ENCODE results near the gene ZCCHC24.

The ZCCHC24 gene

DNA sequence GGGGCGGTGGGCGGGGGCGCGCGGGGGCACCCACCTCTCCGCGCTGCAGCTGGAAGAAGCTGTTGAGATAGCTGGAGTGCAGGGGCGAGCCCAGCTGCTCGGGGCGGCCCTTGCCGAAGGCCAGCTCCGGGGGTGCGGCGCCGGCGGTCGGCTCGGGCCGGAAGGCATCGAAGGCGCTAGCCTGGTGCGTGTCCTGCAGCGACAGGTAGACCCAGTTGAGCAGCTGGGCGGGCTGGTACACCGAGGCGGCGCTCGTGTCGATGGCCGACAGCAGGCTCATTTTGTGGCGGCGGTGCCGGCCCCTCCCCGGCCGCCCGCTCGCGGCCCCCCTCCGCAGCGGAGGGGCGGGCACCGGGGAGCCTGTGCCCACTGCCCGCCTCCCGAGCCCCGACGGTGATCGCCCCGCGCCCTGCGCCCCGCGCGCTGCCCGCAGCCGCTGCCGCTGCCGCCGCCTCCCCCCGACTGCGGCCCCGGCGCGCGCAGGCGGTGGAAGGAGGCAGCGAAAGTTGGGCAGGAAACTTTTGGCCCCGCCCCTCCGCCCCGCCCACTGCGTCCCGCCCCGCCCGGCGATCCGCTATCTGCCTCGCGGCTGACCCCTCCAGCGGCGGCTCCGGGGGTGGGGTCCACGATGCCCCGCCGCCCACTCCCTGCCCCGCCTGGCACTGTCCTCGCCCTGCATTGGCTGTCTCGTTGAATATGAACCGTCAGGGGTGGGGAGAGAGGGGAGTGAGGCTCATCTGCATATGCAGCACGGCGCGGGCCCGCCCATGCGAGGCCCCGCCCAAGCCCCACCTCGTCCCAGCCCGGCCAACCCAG lies at the start of gene ZCCHC24:
Gene ZCCHC24, minus strand, starts transcription at position 464 of the 816 bp plus-strand sequence. Its CDS starts 184 bp downstream, at position 280.
- no peak for FAIRE-seq

DNA sequence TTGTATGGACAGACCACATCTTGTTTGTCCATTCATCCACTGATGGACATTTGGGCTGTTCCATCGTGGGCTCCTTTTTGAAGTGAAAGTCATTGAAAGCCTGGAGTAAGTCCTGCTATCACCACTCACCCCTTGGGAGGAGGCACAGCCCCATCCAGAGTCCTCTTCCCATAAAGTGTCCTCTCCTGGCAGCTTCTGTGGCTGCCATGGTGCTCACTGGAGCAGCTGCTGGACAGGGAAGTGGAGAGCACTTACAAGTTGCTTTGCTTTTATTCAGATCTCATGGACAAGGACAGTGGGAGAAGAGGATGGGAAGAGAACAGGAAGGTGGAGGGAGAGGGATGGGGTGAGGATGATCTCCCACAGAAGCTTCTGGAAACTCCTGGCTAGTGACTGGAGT lies 48.4 kb upstream of the ZCCHC24 start:
- no peak for FAIRE-seq

DNA sequence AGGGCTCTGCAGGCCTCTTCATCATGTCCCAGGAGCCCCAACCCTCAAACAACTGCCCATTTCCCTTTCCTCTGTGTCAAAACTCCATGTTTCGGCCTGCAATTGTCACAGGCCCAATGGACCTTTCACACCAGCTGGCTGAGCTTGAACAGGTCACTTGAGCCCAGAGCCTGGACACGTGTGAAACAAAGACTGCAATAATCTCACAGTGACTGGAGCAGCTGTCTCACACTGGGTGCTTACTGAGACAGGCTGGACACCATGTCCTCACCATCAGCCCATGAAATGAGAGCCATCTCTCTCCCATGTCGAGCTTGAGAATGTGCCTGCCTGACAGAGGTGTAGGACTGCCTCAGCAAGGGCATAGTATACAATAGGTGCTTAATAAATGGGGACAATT lies 47.4 kb upstream of the ZCCHC24 start:
- no peak for FAIRE-seq

DNA sequence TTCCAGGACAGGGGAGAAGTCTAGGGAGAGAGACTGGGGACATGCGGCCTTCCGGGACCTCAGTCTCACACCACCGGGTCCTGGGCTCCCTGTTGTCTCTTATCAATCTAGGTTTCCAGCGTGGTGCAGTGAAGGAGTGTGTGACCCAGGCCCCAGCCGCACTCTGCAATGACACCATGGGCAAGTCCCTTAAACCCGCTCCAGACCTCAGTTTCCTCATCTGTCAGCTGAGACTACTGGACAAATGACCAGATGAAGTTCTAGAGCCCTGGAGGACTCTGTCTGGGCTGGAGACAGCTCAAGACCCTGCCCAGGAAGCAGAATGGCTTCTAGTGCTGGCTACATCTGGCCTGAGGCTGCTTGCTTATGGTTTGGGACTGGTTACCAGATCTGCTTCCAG lies 46.8 kb upstream of the ZCCHC24 start:
- FAIRE-seq, result no peak

DNA sequence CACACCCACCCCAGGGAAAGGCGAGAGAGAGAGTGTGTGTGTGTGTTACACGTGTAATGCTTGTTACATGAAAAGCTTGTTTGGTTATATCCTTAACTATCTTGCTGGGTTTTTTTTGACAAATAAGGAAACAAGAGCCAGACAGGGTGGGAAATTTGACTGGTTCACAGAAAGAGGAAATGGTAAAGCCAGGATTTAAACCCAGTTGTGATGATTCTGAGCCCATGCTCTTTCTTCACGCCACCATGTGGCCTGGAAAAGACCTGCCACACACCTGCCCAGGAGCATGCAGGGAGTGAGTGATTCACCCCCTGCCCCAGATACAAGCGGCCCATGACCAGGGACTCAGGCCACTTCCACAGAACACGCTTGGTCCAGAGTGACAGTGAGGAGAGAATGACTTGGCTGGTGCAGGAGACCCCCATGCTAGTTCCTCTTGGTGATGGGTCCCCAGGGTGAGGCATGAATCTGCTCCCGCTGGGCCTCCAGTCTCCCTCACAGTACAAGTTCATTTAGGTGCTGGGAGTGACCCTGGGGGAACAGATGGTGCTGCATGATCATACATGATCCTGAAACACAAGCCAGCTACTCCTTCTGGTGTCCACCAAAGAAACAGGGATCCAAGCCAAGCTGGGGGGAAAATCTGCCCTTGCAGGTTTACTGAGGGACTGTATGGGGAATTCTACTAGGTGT lies 45.9 kb upstream of the ZCCHC24 start:
- no peak for FAIRE-seq

DNA sequence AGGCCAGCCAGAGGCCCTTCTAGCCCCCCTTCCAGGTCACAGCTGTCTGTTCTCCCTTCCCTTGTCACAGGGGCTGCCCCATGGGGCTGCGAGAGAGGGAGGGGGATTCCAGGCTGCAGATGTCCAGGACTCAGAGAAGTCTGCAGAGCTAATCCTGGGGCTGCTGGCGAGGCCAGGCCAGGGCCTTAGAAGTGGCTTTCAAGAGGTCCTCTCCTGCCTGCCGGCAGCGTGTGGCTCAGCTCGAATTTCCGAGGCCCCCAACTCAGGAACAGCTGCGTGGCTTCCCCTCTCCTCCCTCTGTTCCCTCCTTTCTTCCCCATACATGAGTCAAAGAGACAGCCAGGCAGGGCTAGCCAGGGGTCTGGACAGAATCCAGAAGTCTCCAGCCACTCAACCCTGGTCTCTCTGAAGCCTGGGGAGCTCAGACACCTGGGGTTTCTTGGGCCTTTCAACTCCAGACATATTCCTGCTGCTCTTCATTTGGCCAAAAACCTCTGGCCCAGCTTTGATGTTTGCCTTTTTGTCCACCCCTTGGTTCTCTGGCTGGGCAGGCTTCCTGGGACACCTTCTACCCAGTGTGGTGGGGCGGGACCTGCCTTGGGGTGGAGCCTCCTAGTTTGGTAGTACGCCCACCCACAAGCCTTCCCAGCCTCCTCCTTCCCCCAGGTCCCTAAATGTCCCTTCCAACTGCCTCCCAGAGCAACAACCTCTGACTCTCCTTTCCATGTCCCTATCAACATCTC lies 45.1 kb upstream of the ZCCHC24 start:
- no peak for FAIRE-seq

DNA sequence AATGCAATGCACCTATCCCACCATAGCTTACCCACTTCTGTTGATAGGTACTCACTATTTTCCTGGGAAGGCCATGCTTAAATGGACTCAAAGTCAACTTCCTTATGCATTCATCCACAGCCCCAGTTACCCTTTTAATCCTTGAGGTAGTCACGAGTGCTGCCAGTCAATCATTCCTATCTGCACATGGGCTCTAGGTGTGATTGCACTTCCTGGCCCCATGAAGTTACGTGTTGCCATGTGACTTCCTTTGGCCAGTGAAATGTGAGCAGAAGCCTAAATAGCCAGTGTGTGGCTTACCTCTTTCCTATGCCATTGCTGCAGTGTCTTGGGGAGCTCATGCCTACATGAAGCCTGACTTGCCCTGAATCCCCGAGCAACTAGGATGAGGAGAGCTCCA lies 43.4 kb upstream of the ZCCHC24 start:
- no peak for FAIRE-seq

DNA sequence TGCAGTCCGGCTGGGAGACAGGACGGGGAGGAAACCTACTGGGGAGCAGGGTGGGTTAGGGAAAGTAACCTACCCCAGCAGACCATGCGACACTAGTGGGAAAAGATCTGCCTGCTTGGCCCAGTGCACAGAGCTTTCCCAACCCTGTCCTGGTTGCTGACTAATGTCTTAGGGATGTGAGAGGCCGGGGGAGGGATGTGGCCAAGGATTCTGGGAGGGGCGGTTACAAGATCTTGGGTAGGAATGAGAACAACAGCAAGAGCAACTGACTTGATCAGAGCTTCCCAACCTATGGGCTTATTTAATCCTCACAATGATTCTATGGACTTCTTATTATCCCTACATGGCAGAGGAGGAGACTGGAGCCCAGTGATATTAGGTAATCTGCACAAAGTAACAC lies 42.9 kb upstream of the ZCCHC24 start:
- FAIRE-seq, result no peak

DNA sequence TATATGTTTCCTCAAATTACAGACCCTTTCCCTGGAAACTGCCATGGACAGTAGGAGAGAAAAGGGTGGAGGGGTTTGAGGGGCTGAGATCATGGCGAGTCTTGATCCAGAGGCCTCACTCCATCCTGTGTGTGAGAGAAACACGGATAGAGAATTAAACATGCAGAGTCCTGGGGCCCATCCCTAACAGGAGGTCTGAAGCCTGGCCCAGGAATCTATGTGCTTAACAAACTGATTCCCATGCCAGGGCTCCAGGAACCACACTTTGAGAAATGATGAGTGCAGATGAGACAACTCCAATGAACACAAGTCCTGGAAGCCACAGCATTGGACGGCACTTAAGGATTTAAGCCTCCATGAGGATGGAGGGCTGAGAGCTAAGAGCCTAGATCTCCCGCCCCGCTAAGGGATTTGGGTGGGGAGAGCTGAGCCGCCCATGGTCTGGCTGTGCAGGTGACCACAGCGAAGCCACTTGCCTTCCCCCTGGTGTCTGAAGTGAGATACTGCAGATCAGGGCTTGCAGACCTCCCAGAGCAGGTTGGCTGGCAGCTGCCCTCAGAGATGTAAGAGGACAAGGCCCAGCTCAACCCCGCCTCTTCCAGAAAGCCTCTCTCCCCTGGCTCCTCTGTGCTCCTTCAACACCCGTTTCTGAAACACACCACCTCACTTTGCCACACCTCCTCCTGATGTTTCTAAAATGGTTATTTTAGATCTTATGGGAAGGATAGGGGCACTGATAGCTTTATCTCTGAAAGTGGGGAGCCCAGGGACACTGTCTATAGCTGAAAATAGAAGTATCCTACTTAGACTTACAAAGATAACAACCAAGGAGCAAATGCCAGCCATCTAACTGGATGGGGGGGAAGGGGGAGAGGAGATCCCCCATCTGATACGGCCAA lies 42.1 kb upstream of the ZCCHC24 start:
- no peak for FAIRE-seq

DNA sequence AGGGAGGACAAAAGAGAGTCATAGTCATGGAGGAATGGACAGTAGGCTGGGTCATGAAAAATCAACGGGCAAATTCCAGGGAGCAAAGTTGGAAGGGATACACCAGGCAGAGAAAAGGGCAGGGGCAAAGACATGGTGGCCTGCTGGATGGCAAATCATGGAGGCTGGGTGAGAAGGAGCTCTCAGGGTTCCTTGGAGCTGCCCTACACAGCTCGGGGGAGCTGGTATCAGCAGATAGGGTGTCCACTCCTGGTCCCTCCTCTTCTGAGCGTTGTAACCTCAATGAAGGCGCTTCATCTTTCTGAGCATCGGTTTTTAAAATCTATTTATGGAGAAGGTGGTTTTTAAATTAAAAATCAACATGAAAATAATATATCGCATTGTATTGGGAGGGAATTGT lies 39.1 kb upstream of the ZCCHC24 start:
- no peak for FAIRE-seq

DNA sequence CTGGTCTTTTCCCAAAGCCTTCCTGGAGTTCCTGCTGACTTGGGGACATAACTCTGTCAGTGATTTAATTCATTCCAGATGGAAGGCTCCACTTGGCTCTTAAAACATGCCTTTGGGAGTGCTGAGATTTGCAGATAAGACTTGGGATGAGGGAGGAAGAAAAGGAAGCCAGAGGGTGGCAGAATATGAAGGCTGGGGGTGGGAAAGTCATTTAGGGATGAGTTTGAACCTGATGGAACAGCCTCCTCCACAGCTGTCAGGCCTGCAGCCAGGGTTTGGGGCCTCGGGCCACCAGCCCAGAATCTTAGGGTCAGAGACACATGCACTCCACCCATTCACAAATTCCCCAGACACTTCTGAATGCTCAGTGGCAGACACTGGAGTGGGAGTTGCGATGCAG lies 38.5 kb upstream of the ZCCHC24 start:
- FAIRE-seq, result no peak

DNA sequence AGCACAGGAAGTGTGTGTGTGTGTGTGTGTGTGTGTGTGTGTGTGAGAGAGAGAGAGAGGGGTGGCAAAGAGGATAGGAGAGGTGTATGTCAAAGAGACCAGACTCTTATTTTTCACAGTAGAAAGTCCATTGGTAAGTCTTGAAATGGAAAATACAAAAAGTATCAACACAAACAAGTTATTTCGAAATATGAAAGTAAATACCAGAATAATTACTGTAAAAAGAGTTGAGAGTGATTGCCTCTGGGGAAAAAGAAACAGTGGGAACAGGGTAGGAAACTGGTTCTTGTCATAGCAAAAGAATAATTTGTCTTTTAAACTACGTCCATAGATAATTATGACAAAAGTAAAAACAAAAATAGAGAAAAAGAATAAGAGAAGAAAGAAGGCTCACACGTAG lies 37.9 kb upstream of the ZCCHC24 start:
- no peak for FAIRE-seq

DNA sequence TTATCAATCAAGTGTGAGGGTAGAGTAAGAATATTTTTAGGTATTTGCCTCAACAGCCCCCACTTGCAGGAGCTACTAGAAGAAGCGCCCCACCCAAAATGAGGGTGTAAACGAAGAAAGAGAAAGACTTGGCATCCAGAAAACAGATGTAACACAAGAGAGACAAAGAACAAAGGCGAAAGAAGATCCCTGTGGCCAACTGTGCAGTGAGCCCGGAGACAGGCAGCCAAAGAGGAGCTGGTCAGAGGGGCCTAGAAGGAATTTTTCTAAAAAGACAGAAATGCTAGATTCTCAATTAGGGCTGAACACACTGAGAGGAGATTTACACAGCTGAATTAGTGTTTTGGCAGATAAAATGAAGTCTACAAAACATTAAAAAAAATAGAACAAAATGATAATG lies 37.3 kb upstream of the ZCCHC24 start:
- no peak for FAIRE-seq

DNA sequence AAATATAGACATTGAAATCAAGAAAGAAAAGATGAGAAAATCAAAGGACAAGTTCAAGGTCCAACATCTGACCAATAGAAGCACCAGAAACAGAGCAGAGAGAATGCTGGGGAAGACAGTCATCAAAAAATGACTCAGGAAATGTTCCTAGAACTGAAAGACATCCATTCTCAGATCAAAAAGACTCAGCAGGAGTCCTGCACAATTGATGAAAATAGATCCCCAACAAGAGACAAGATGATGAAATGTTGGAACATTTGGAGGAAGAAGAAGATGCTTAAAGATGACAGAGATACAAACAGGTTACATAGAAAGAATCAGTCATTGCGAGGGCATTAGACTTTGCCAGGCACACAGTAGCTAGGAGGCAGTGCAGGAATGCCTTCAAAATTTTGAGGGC lies 36.9 kb upstream of the ZCCHC24 start:
- no peak for FAIRE-seq

DNA sequence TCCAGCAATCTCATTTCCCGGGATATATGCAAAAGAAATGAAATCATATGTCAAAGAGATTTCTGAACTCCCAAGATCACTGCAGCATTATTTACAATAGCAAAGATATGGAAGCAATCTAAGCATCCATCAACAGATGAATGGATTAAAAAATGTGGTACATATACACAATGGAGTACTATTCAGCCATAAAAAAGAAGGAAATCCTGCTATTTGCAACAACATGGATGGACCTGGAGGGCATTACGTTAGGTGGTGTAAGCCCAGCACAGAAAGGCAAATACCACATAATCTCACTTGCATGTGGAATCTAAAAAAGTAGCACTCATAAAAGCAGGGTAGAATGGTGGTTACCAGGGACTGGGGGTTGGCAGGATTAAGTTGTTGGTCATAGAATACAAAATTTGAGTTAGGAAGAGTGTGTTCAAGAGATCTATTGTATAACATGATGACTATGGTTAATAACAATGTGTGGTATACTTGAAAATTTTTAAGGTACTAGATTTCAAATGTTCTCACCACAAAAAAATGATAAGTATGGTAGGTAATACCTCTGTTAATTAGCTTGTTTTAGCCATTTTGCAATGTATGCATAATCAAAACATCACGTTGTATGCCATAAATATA lies 34.0 kb upstream of the ZCCHC24 start:
- FAIRE-seq, result no peak

DNA sequence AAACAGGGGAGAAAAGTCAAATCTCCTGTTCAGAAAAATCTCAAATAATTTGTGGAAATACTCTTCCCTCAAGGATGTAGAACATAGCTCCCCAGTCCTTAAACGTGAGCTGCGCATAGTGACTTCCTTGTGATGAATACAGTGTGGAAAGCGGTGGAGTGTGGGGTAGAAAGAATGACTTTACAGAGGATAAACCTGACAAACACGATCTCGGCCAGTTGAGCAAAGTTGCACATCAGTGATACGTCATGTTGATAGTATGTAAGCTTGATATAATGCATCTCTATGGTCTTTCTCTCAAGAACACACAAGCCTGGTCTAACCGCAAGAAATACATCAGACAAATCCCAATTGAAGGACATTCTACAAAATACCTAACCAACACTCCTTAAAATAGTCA lies 32.0 kb upstream of the ZCCHC24 start:
- no peak for FAIRE-seq

DNA sequence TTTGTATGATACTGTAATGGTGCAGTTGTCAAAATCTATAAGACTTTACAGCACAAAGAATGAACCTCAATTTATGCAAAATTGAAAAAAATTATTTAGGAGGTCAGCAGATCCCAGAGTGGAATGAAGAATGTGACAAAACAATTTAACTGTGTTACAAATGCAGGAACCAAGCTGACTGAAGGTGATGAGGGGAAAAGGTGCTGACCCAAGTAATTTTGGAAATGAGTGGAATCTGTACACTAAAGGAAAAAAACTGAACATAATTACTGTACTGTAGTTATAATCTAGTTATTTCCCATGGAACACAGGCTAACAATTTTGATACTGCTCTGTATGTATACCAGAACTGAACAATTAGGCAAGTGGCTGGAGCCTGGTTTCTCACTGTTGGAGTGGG lies 31.2 kb upstream of the ZCCHC24 start:
- no peak for FAIRE-seq

DNA sequence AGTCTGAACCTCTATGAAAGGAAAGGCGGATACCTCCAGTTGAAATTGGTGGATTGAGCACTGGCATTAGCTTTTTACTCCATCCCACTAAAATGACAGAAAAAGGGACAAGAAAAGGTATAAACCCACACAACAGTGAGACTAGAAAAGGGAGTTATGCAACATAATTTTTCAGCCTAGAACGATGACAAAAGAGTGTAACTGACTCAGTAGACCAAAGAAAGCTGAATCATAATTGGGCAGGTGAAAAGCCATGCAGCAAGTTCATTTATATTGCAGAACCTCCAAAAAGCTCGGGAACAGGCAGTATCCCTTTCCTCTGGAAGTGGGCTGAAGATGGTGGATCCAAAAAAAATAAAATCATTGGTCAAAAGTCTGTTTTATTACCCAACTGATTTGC lies 30.5 kb upstream of the ZCCHC24 start:
- no peak for FAIRE-seq

DNA sequence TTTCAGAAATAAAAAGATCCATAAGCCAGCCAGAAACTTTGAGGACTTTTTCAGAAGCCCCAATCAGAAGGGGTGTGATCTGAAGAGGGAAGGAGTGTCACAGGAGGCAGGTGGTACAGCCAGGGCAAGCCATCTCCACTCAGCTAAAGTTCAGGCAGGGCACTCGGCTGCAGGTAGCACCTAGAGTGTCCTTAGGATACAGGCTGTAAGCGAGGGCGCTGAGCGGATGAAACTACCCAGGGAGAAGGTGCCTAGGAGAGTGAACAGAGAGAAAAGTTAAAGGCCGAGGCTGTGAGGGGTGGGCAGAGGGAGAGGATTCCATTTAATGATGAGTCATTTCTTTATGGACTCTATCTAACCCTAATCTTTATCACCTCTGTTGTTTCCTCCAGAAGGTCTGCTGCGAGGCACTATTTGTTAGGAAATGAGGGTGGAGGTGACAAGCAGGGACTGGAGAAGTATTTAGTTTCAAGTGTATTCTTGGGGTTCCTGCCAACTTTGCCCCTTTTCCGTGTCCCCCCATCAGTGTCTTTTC lies 29.8 kb upstream of the ZCCHC24 start:
- no peak for FAIRE-seq

DNA sequence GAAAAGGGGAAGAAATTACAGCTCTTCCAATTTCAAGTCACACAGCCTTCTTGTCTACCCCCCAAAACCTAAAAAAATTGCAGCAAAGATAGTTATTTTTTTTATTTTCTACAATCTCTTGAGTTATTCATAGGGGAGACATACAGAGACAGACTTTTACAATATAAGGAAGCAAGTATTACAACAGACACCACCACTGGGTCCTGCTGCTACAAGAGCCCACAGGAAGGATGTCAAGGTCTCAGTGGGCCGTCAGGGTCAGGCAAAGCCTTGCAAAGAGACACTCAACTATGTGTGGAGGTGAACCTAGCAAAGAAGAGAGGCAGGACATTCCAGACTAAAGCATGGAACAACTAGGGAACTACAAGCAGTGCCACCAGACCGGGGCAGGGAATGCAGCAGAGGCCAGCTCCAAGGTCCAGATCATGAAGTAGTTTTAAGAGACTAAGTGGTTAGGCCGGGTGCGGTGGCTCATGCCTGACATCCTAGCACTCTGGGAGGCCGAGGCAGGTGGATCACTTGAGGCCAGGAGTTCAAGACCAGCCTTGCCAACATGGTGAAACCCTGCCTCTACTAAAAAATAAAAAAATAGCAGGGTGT lies 28.2 kb upstream of the ZCCHC24 start:
- no peak for FAIRE-seq

DNA sequence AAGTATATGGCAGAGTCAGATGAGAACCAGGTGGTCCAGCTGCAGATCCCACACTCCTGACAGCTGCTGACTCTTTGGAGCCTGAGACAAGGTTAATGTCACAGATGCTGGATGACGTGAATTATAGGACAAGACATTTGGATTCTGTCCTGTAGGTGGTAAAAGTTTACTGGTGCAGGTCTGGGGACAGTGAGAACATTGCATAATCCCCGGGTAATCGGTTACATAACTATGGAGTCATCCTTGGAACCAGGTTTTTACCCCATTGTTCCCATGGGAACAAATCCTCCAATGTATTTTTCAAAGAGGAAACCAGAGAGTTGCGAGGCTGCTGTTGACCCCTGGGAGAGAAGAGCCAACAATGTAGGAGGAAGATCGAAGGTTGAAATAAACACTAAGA lies 27.5 kb upstream of the ZCCHC24 start:
- FAIRE-seq, result no peak

DNA sequence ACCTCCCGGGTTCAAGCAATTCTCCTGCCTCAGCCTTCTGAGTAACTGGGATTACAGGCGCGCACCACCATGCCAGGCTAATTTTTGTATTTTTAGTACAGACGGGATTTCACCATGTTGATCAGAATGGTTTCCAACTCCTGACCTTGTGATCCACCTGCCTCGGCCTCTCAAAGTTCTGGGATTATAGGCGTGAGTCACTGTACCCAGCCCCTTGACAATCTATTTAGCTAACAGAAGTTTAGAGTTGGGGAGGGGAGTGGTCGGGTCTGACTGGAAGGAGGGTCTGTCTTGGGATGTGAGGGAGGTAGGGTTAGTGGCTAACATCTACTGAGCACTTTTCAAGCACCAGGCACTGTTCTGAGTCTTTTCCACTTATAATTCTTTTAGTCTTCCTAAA lies 27.0 kb upstream of the ZCCHC24 start:
- no peak for FAIRE-seq

Measured in colon (tissue), 2 donors.